Medulla oblongata (tissue), 1 donor: Measurements from ENCODE around the gene C12orf75.
"Not testable (repeated sequence)": the region's sequence is repeated elsewhere in the genome, so short reads cannot be mapped to it uniquely, and the experiment has no call there.

Experiments used
- DNase-seq: peaks from one replicate; pipeline ENCODE4 v3.0.0-alpha.2; 2015; ENCODE audit errors: extremely low spot score

Gene C12orf75

DNA sequence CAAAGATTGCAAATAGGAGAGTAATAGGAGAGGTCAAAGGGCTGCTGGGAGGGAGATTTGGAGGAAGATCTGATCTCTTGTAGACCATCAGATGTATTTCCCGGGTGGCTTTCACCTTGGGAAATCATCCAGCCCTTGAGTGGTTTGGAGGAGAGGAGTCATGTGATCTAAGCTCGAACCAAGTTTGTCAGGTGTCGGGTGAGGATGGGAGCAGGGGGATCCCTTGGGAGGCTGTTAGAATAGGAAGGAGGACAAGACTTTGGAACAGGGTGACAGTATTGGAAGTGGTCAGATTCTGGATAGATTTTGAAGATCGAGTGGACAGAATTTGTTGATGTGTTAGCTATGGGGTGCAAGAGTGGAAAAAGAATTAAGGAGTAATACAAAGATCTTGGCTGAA lies 46.6 kb downstream of the C12orf75 start:
- DNase-seq, result no peak

DNA sequence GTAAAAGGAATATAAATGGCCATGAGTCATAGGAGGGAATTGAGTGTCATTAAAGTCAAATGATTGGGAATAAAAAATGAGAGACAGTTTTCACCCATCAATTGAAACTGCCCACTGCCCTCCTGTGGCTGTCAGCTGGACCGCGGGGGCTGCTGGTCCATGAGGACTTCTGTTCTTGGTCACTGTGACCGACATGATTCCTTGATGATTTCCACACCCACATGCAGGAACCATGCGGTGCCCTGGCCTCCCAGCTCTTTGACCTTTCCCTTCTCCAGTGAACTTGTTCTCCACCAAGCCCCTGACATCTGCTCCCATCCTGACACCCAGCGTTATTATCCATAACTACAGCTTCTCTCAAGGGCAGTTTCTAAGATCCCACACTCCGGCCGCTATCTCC lies 48.4 kb downstream of the C12orf75 start:
- no peak for DNase-seq

DNA sequence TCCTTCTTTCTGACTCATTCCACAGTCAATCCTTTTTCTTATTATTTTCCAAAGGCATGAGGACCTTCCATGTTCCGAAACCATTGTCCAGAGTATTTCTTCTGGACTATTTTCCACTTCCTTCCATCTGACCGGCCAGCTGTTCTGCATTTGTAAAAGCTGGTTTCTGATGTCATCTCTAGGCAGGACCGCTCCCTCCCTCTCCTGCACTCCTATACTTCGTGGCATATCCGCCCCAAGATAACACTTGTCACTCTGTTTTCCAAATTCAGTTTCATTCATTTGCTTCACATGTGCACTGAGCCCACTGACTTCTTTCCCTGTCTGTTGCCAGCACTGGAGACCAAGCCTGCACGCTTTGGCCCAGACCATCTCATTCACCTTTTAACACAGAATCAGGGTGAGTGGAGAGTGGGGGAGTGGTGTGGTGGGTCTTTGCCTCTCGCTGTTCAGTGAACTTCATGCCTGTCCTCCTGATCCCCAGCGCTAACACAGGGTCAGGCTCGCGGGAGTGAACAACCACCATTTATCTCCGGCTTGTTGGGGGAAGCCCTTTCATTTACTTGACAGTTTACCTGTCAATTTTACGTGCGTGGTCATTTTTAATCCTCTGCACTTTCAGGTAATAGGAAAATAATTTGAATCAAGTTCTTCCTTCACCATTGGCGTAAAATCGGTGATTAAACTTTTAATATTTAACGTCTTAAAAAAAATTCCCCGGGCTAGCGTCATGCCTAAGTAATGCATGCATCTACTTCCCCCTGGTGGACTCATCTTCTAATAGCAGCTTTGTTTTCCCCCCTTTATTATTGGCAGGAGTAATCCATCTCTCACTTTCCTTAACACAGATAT lies 52.5 kb downstream of the C12orf75 start:
- DNase-seq, result peak; percentile 72

DNA sequence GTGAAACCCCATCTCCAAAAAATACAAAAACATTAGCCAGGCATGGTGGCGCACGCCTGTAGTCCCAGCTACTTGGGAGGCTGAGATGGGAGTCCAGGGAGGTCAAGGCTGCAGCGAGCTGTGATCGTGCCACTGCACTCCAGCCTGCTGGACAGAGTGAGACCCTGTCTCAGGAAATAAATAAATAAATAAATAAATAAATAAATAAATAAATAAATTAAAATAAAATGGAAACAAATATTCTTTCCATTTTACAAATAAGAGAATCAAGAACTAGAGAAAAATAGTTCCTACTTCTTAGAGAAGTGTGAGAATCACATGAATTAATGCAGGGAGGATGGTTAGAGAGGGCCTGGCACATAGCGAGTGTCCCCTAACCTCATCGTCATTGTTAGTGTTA lies 53.7 kb downstream of the C12orf75 start:
- no peak for DNase-seq

DNA sequence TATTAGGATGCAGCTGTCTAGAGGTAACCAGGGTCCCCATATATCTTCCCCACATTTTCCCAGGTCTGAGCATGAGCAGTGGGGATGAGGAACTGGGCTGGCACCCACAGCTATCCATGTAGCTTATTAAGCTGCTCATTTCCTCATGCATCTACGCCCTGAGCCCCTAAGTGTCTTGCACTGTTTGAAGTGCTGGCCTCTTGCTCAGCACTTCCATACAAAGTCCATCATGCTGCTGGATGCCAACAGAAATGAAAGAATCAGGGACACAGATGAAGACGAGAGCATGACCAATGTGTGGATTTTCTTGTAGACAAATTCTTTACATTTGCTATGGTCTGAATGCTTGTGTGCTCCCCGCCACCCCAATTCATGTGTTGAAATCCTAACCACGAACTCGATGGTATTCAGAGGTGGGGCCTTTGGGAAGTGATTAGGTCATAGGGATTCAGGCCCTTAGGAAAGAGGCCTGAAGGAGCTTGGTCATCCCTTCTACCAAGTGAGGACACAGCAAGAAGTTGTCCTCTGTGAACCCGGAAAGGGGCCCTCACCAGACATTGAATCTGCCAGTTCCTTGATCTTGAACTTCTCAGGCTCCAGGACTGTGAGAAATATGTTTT lies 54.5 kb downstream of the C12orf75 start:
- no peak for DNase-seq

DNA sequence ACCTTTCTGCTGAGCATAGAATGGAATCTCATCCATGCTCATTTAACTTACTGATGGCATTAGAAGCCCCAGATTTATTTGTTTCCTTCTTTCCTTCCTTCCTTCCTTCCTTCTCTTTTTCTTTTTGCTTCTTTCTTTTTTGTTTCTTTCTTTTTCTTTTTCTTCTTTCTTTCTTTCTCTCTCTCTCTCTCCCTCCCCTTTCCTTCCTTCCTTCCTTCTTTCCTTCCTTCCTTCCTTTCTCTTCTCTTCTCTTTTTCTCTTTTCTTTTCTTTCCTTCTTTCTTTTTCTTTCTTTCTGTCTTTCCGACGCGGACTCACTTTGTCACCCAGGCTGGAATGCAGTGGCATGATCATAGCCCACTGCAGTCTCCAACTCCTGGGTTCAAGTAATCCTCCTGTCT lies 55.9 kb downstream of the C12orf75 start:
- DNase-seq, result no peak

DNA sequence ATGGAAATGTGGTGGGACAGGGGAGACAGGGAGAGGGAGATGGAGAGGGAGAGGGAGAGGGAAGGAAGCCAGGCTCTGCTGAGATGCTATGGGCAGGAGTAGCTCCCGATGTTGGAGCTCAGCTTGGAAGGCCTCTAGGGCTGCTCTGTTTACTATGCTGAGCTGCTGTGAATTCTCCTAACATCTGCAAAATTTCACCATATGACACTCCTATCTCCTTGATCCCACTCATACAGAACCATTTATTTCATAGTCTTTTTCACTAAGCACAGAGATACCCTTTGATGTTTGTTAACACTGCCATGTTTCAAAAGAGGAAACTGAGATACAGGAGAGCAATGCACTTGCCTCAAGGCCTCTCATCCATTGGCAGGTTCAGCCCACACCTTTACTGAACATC lies 60.7 kb downstream of the C12orf75 start:
- DNase-seq, result no peak

DNA sequence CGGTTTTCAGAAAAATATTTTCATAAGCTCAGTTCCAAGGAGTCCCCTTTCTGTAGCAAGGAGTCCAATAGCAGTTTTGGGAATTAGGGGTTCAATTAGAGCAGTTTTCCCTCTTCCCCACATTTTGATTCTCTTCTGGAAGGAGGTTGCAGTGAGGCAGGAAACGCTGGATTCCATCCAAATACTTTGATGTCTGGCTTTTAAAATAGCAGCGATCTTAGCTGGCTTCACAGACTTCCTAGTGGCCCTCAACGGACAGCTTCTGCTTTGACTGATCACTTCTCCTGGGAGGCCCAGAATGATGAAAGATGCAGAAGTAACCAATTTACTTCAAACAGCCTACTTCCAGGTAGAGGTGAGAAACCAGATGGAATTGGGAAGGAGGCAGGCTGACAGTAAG lies 63.1 kb downstream of the C12orf75 start:
- peak; percentile 52 for DNase-seq

DNA sequence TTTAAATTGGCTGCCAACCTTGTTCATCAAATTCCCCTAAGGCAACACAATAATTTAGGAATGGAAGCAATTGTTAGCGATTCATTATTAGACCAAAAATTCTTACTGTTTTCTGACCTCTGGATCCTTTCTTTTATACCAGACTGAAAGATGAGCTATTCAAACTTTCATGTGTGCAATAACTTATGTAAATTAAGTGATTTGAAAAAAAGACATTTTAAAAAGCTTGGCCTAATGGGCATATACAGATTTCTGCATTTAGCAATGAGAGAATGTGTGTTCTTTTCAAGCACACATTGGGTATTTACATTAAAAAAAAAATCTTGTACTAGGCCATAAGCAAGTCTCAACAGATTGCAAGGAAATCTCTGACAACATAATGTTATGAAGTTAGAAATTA lies 65.5 kb downstream of the C12orf75 start:
- no peak for DNase-seq

DNA sequence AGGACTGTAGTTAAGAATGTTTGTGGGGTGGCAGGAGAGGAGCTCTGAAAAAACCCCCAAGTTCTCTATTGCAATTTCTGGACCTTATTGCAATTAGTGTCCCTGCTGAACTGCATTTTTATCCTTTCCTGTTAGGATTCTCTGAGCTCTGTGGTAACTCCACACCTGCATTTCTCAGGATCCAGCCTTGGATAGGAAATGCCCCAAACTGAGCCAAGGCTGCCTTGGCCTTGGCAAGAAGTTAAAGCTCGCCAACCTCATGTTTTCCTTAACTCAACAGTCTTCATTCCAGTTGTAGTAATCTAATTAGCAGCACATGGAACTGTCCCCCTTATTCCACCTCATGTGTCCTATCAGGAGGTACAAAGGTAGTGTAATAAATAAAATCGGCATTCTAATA lies 66.5 kb downstream of the C12orf75 start:
- no peak for DNase-seq

DNA sequence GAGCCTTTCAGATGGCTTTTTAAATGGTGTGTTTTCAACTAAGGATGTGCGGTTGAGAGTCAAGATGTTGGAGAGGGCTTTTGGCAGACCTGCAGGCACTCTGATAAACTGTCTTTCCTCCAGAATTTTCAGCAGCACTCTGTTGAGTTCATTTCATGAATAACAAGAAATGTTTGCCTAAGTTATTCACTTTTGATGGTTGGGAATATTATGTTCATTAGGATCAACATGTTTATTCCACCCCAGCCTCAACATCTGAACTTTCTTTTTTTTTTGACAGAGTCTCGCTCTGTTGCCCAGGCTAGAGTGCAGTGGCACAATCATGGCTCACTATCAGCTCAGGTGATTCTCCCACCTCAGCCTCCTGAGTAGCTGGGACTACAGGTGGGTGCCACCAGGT lies 68.4 kb downstream of the C12orf75 start:
- DNase-seq, result no peak

DNA sequence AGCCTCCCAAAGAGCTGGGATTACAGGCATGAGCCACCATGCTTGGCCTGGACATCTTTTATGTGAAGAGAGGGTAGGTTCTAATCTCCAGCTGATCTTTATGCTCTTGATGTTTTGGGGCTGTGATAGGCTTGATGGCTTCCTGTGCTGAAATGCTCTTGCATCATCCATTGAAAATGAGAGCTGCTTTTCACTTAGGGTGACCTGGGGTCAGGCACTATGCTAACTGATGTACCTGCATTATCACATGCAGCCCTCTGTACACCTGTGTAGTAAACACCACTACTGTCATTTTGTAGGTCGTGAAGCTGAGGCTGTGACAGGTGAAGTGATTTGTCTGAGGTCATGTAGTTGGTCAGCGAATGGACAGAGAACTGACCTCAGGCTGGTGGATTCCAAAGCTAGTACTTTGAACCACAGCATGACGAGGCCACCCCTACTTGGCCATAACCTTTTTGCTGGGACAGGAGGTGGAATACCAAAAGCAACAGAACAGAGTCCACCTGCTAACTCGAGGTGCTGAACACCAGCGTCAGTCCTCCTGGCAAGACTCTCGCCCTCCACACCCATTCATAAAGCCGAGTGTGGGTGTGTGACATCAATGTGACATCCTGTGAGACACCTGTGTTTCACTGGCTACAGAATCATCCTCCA lies 69.1 kb downstream of the C12orf75 start:
- DNase-seq, result no peak

DNA sequence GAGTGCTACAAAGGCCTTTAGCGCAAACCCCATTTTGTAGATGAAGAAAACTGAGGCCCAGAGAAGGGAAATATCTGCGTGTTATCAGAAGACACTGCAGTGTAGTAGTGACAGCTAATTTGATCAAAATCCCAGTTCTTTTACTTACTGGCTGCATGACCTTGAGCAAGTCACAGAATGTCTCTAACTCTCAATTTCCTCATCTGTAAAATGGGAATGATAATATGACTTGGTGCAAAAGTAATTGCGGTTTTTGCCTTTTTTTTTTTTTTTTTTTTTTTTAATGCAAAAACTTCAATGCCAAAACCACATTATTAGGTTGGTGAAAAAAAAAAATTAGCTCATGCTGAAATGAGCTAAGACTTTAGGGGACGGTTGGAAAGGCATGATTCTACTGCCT lies 69.7 kb downstream of the C12orf75 start:
- no peak for DNase-seq

DNA sequence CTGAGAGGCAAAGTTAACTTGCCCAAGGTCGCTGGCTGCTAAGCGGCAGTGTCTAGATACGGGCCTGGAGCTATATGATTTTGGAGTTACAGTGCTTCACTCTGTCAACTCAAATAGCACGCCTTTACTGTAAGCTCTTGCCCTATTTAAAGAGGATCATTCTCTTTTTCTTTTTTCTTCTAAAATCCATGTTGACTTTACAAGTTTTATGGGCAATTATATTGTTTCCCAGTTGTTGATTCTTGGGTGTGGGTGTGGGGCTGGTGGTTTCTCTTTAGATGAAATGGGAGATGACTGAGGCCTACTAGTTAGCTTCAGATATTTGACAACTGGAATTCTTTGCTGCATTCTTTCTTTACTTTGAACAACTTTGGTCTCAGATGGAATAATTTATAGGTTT lies 70.7 kb downstream of the C12orf75 start:
- no peak for DNase-seq

DNA sequence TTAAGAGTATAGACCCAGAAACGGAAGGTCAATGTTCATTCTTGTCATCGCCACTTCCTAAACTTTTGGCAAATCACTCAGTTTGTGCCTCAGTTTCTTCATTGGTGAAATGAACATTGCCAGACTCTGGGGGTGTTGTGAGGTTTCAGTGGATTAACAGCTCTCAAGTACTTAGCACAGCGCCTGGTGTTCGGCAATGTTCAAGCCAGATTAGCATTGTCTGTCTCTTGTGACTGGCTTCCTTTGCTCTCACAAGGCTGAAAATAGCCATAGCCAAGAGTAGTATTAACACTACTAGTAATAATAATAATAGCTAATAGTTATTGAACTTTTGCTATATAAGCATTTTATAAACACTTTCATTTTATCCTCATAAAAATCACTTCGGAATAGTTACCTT lies 71.9 kb downstream of the C12orf75 start:
- no peak for DNase-seq

DNA sequence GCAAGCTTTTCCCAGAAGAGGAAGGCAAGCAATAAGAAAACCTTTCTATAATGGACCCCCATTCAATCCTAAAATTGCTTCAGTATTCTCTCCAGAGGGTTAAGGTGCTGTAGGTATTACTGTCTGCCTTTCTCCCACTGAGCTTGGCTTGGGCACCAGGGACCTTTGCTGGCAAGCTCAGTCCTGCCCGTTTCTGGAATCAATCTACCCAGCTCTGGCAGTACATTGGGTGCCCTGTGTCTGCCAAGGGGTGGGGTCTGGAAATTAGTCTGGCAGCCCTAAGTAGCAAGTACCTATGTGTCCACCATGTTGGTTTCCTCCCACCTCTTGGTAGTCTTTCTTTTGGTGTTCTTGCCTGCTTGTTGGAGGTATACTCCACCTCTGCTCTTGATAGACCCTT lies 72.6 kb downstream of the C12orf75 start:
- no peak for DNase-seq

DNA sequence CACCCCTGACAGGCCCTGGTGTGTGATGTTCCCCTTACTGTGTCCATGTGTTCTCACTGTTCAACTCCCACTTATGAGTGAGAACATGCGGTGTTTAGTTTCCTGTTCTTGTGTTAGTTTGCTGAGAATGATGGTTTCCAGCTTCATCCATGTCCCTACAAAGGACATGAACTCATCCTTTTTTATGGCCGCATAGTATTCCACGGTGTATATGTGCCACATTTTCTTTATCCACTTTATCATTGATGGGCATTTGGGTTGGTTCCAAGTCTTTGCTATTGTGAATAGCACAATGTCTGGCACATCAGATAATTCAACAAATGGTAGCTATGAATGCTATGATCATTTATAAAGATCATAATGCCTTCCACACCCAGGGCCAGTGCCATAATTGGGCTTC lies 73.6 kb downstream of the C12orf75 start:
- not testable (repeated sequence) for DNase-seq

DNA sequence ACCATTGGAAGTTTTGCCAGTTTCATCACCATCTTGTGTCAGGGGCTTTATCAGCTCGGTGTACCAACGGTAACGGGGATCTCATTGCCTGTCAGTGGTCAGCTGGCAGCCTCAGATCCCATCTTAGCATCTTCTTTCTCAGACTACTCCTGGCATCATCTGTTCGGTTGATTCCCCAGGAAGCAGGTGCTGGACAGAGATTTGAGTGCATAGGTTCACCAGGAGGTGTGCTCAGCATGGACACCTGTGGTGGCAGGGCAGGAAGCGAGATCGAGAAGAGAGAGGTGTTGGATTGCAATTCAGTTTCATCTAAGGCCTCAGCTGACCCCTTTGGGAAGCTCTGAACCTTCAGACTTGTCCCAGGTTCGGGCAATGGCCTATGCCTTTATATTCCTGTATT lies 76.0 kb downstream of the C12orf75 start:
- DNase-seq, result no peak

DNA sequence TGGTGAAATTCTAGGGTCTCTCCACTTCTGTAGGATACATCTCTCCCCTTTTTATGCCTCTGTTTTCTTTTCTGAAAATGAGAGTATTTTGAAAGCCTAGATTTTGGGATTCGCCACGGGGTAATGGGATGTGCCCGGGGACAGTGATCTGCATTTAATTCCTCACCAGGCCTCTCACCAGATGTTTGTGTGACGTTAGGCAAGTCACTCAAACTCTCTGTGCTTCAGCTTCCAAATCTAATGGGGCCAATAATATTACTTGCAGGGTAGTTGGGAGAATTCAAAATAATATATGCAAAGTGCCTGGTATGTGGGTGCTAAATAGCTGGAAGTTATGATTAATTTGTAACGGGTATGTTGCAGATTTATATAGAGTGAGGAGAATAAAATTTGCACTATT lies 78.8 kb downstream of the C12orf75 start:
- no peak for DNase-seq

DNA sequence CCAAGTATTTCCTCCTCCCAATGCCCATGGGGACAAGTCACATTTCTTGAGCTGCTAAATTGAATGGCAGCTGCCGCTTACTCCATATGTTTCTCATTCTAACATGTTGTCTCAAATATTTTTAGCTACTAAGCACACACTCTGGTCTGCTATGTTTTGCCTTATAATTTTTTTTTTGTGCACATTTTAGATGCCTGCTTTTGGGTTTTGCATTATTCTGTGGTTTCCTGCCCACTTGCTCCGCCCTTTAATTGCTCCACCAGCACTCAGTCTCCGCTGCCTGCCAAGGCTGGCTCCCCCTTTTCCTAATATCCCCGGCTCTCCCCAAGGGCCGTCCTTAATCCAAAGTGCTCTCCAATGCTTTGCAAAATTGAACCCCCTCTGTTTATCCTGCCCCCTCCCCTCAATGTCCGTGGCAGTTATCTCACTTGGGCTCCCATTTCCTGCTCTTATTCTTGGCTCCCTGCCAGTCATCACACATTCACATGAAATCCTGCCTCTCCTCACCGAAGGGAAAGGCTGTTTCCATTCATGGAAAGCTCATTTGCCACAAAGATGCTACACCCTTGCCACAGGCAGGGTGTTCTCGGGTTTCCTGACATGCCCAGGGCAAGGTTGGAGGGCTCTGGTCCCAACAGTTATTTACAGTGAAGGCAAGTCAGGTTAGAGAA lies 79.4 kb downstream of the C12orf75 start:
- DNase-seq, result peak; percentile 19

DNA sequence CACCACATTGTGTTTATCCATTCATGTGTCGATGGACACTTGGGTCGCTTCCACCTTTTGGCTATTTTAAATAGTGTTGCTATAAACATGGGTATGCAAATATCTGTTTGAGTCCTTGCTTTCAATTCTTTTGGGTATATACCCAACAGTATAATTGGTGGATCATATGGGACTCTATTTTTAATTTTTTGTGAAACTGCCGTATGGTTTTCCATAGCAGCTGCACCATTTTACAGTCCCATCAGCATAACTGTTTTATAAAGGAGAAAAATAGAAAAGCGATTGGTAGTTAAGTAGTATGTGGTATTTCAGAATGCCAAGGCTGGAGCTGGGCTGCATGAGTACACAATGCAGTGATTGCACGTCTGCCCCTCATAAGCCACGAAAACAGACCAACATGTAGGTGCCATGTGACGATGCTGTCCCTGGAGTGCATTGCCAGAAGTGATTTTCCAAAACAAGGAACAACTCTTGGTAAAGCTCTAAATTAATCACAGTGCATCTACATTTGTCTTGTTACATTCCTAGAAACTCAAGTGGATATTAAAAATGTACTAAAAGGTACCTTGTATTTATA lies 83.5 kb downstream of the C12orf75 start:
- no peak for DNase-seq

DNA sequence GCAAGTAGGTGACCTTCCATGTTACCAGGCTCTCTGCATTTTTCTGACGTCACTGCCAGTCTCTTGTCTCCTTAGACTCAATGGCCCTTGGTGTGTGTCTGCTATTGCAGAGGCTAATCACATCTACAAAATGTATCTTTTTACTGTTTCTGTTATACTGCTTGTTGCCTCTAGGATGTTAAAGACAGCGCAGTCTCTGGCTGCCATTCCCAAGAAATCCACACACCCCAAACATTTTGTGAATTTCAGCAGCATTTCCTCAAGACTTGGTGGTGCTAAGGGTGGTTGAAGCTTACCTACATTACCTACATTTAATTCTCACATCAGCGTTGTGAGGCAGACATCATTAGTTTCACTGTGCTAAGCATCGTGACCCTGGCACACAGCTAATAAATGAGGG lies 87.2 kb downstream of the C12orf75 start:
- DNase-seq, result no peak
